Measurements from ENCODE around the gene CD79A.
"Not testable (repeated sequence)": the region's sequence is repeated elsewhere in the genome, so short reads cannot be mapped to it uniquely, and the experiment has no call there.

Gene CD79A

DNA sequence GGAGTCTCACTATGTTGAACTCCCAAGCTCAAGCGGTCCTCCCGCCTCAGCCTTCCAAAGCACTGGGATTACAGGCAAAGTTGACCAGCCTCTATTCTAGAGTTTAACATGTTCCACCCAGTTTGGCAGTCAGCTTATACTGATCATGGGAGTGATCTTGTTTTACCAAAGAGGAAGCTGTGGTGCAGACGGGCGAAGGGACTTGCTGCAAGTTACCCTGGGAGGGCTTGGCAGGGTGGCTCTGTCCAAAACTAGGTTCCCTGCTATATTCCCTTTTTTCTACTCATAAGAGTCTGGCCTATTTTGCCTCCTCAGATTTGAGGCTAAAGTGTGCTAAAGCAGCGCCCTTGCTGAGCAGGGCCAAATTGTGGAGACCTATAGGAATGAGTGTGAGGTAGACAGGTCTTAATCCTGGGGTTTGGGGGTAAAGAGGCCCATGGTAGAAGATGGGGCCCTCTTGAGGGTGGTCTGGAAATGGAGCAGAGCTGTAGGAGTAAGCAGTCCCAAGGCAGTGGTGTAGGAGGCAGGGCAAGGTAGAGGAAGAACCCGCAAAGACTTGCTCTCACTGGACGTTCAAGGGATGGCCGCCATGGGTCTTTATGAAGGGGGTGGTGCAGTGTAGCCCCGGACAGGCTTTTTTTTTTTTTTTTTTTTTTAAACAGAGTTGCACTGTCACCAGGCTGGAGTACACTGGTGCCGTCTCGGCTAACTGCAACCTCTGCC is 13.7 kb upstream of the CD79A start:
- DNase-seq, result no peak

- DNase-seq, result no peak
These were observed 12.7 kb upstream of the CD79A start for GRCh38 chr19:41864374-41864773.

- no peak for DNase-seq
These were observed 10.8 kb upstream of the CD79A start for GRCh38 chr19:41866284-41866683.

- no peak for DNase-seq
These were observed 8.7 kb upstream of the CD79A start for GRCh38 chr19:41868120-41868988.

DNA sequence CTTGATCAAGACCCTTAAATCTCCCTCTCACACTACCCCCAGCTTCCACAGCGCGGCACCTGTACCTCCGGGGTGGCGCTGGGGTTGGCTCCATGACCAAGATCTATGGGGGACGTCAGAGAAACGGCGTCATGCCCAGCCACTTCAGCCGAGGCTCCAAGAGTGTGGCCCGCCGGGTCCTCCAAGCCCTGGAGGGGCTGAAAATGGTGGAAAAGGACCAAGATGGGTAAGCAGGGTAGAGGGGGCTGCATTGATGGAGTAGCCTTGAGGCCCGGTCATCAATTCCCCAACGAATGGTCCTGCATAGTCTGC is 8.1 kb upstream of the CD79A start:
- no peak for DNase-seq

DNA sequence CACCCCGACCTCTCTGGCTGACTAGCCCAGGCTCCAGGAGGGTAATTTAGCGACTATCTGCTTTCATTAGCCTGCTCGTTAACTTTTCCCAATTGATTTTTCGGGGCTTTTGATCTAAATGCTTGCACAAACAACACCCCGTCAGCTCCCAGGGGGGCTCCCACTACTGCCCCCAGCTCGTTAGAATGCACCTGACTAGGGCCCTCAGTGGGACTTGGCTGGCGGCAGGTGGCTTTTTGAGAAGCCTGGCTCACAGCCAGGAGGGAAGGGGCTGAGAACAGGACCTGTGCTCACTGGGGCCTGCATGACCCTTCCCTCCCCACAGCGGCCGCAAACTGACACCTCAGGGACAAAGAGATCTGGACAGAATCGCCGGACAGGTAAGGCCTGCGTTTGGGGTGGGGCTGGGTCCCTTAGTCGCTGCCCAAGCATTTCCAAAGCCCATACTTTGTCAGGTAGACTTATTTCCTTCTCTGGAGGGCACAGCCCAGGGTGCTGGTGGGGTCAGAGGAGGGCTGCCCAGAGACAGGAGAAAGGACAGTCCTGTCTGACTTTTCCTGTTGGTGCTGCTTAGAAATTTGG is 7.6 kb upstream of the CD79A start:
- no peak for DNase-seq

DNA sequence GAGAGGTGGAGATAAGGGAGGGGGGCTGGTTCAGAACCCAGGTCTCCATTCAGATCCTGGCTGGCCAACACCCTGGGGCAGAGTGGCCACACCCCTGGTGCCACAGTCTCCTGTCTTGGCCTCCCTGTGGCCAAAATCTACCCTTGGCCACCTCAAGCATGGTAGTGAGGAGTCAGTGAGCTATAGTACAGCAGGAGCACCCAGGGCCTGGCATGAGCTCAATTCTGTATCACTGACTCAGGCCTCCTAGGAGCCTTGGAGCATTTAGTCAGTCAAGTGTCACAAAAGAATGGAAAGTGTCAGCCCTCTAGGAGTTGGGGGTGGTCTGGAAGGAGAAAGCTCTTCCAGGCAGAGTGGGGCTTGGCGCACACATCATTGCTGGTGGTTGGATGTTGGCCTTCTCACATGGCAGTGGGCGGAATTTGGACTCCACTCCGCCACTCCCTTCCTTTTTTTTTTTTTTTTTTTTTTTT is 6.6 kb upstream of the CD79A start:
- DNase-seq, result no peak

- DNase-seq, result no peak
These were observed 5.3 kb upstream of the CD79A start for GRCh38 chr19:41871573-41872383.

- DNase-seq, result no peak
These were observed 4.7 kb upstream of the CD79A start for GRCh38 chr19:41872384-41872774.

DNA sequence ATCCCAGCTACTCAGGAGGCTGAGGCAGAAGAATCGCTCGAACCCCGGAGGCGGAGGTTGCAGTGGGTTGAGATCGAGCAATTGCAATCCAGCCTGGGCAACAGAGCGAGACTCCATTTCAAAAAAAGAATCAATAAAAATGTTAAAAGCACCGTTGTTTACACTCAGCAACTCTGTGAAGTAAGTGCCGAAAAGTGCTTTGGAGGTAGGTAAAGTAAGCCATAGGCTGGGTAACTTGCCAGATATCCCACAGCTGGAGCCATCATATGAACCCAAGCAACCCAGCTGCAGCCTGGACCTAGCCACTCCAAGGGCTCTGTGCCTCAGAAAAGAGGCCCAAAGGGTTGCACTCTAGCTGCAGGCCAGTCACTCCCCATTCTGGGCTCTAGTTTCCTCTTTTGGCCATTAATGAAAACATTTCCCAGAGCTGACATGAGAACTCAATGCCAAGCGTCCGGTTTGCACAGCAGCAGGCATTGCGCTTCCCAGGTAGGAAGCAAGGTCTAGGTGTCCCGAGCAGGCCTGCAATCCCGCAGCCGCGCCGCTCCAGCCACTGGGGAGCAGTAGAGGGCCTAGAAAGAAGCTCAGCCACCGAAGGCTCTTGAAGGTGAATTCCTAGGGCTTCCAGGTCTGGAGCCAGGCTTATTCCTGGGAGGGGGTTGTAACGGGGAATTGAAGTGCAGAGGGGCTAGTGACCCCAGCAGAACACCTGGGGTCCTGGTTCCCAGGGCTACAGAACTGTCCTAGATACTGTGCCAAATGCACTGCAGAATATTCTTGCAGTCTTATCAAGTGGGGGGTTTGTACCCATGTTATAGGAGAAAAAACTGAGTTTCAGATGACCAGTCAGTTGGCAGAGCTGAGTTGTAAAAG is 4.1 kb upstream of the CD79A start:
- DNase-seq, result no peak

- not testable (repeated sequence) for DNase-seq
These were observed 1.1 kb upstream of the CD79A start for GRCh38 chr19:41875973-41876372.

GRCh38 chr19:41877916-41878905 is 1.1 kb downstream of the CD79A start:
- DNase-seq, result no peak

DNA sequence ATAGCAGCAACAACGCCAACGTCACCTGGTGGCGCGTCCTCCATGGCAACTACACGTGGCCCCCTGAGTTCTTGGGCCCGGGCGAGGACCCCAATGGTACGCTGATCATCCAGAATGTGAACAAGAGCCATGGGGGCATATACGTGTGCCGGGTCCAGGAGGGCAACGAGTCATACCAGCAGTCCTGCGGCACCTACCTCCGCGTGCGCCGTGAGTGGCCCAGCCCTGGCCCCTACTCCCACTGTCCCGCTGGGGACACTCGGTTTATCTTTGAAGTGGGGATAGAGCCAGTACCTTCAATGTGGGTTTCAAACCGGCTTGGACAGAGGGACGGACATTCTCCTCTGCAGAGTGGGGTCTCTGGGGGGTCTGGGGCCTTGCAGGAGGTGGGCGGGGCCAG is 2.0 kb downstream of the CD79A start:
- DNase-seq, result no peak

DNA sequence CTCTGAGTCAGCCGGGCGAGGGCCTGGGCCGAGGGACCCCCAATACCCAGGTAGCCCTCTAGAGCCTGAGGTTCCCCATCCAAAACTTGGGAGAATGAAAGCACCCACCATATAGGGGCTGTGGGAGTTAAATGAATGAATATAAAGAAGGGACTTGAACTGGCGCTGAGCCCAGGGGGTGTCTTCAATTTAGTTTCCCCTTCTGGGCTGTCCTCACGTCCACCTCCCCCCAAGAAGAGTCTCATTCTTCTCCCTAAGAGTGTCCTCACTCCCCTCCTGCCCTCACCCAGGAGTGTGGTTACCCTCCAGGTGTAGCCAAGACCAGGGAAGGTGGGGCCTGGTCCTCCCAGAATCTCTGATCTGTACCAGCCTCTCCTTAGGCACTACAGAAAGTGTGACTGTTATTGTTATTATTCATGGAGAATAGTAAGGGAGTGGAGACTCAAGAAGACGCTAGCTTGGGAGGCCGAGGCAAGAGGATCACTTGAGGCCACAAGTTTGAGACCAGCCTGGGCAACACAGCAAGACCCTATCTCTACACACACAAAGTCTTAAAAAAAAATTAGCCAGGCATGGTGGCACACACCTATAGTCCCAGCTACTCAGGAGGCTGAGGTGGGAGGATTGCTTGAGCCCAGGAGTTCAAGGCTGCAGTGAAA is 2.7 kb downstream of the CD79A start:
- no peak for DNase-seq

- no peak for DNase-seq
These were observed 3.2 kb downstream of the CD79A start for GRCh38 chr19:41880329-41880708.

DNA sequence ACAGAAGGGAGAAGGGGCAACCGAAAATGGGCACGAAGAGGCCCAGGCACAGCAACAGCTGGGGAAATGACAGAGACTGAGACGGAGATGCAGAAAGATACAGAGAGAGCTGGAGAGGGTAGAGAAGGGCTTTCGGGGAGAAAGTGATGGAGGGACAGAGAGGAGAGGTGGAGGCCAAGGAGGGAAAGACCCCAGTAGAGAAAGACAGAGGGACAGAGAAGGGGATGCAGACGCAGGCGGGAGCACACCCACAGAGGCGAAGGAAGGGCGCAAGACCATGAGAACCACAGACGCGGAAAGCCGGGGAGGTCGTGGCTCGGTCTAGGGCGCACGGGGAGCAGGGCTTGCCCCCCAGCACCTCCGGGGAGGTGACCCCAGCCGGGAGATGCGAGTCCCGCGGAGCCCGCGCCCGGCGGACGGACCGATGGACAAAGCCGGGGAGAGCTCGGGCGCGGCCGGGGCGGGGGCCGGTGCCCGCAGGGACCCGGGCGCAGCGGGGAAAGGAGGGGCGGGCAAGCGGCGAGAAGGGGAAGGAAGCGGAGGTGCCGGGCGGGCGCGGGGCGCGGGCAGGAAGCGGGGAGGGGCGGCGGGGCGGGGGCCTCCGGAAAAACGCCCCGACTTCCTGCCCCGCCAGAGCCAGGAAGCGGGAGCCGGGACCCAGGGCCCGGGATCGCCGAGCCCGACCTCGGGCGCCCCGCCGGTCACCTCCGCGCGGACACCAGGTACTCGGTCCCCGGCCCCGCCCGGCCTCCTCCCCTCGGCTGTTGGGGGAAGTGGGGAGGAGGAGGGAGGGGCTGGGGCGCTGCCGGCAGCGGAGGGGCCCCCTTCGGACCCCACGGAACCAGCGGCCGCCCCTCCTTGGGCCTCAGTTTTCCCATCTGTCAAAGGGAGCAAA is 5.7 kb downstream of the CD79A start, which contains the start of gene ARHGEF1:
Gene ARHGEF1, plus strand, starts transcription at position 617 of the 895 bp plus-strand sequence. CDS start 4,899 bp downstream, outside the sequence.
- DNase-seq, result no peak

GRCh38 chr19:41883463-41883820 is 6.4 kb downstream of the CD79A start:
- DNase-seq, result no peak

DNA sequence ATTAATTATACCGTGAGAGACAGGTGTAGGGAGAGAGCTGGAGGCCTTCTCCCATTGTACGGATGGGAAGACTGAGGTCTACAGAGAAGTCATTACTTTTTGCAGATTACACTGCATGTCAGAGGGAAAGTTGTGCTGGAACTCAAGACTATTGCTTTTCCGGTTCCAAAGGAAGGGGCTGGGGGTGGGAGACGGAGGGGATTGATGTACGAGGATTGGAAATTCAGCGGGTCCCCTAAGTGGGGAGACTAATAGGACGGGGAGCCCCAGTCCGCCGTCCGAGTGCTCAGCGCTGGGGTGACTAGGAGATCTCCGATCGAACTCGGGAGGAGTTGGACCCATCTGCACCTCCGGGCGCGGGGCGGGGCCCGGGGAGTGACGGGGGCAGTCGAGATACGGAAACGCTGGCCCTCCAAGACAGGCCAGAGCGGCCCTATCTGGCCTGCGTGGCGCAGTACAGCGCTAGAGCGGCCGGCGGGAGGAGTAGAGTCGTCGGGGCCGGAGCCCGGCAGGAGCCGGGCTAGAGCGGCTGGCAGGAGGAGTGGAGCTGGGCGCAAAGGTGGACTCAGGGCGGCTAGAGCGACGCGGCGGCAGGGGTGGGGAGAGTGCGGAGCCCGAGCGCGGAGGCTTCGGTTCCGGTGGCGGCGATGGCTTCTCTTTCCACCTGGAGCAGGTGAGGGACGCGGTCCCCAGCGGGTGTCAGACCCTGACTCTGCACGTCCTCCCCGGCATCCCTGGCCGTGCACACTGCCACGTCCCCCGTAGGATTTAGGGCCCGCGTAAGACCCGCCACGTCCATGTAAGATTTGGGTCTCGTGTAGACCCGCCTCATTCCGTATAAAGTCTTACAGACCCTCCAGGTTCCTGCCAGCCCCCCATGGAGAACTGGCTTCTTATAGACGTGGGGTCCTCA is 7.0 kb downstream of the CD79A start:
- peak; percentile 86 to 94 for DNase-seq

All from cerebellar nuclear complex (tissue), 1 donor.